SK-N-SH (cell line): Measurements from ENCODE around the gene LTB4R2. TPM values are rescaled to one million over a fixed set of nuclear protein-coding genes. Genes with fewer than 3 reads are reported as not detected.

Experiments
- CTCF ChIA-PET: fragments of 300-600, 350-600 bp; formaldehyde crosslinking; extraction: SDS; loops from one replicate; lab custom pipeline; 2021; lab: Yijun Ruan, JAX
- POLR2A ChIA-PET: fragments of 350-600 bp; sonication (Branson Sonifier 250); formaldehyde crosslinking; extraction: SDS; loops from one replicate; lab custom pipeline; 2020; ENCODE audit warnings: antibody characterized with exemption, inconsistent platforms; lab: Yijun Ruan, JAX
- DNase-seq: peaks from one replicate; pipeline ENCODE4 v3.0.0; 2012
- H2AFZ ChIP-seq: fragments of 200-600 bp; sonication (generic); 2 replicates; pipeline ENCODE4 v1.8.1; 2016; ENCODE audit warnings: antibody characterized with exemption, mild to moderate bottlenecking, low read depth
- H3F3A ChIP-seq: fragments of 200-600 bp; sonication (generic); replicated peaks from 2 replicates; pipeline ENCODE3; 2016; ENCODE audit warnings: antibody characterized with exemption, mild to moderate bottlenecking; ENCODE audit not compliant: insufficient read depth
- H3K27ac ChIP-seq, 2 experiments: fragments of 200-500 bp in 1 of 2; fragments of 200-600 bp in 1 of 2; sonication (Bioruptor generic) in 1 of 2; sonication (generic), shearing (Covaris generic) in 1 of 2; 2 replicates each; pipeline versions ENCODE4 v1.5.1 to v1.6.1; 2014 to 2016; ENCODE audit warnings: low read depth in 2 of 2, inconsistent platforms in 1 of 2, low read length in 1 of 2, mild to moderate bottlenecking in 1 of 2, mixed read lengths in 1 of 2
- H3K27me3 ChIP-seq: fragments of 200-600 bp; sonication (generic), shearing (Covaris generic); 2 replicates; pipeline ENCODE4 v1.6.1; 2016; ENCODE audit warnings: mixed run types; ENCODE audit not compliant: insufficient read depth
- H3K36me3 ChIP-seq, 2 experiments: fragments of 200-500 bp in 1 of 2; fragments of 200-600 bp in 1 of 2; sonication (Bioruptor generic) in 1 of 2; sonication (generic) in 1 of 2; replicated peaks in 1 of 2; 2 replicates each; pipeline versions ENCODE3 to v1.5.1; 2014 to 2016; ENCODE audit warnings: low read length in 1 of 2, mild to moderate bottlenecking in 1 of 2; ENCODE audit not compliant: insufficient read depth in 2 of 2, control insufficient read depth in 1 of 2
- H3K4me1 ChIP-seq, 2 experiments: fragments of 200-500 bp in 1 of 2; fragments of 200-600 bp in 1 of 2; sonication (Bioruptor generic) in 1 of 2; sonication (generic), shearing (Covaris generic) in 1 of 2; 2 replicates each; pipeline versions ENCODE4 v1.5.1 to v1.6.1; 2014 to 2016; ENCODE audit warnings: low read depth in 1 of 2, low read length in 1 of 2, mixed run types in 1 of 2; ENCODE audit not compliant: insufficient read depth in 2 of 2, control insufficient read depth in 1 of 2
- H3K4me2 ChIP-seq: fragments of 200-600 bp; sonication (generic), shearing (Covaris generic); 2 replicates; pipeline ENCODE4 v1.6.1; 2017; ENCODE audit warnings: mixed run types
- H3K4me3 ChIP-seq, 2 experiments: fragments of 200-500 bp in 1 of 2; fragments of 200-600 bp in 1 of 2; sonication (Bioruptor generic) in 1 of 2; sonication (generic), shearing (Covaris generic) in 1 of 2; 2 replicates each; pipeline versions ENCODE4 v1.5.1 to v1.8.1; 2014 to 2016; ENCODE audit warnings: low read depth in 2 of 2, inconsistent platforms in 1 of 2, low read length in 1 of 2, mild to moderate bottlenecking in 1 of 2, mixed read lengths in 1 of 2, moderate library complexity in 1 of 2
- H3K79me2 ChIP-seq: fragments of 200-600 bp; sonication (generic); 2 replicates; pipeline ENCODE4 v1.8.1; 2017; ENCODE audit warnings: mild to moderate bottlenecking; ENCODE audit not compliant: insufficient read depth
- H3K9ac ChIP-seq: fragments of 200-600 bp; sonication (generic); 2 replicates; pipeline ENCODE4 v1.6.1; 2017; ENCODE audit warnings: mixed run types
- H3K9me2 ChIP-seq: fragments of 200-600 bp; sonication (generic); 2 replicates; pipeline ENCODE4 v1.6.1; 2017; ENCODE audit warnings: mixed run types
- H3K9me3 ChIP-seq: fragments of 200-600 bp; sonication (generic); 2 replicates; pipeline ENCODE4 v1.6.1; 2017; ENCODE audit warnings: mixed run types, mild to moderate bottlenecking, moderate library complexity
- H4K20me1 ChIP-seq: fragments of 200-600 bp; sonication (generic); 2 replicates; pipeline ENCODE4 v1.6.1; 2017; ENCODE audit warnings: mild to moderate bottlenecking, mixed run types; ENCODE audit not compliant: insufficient read depth
- CHD2 ChIP-seq: fragments of 150-350 bp; IDR thresholded peaks from 2 replicates; pipeline ENCODE4 v1.6.1; 2018; ENCODE audit warnings: low read length; ENCODE audit not compliant: partially characterized antibody
- EZH2phosphoT487 ChIP-seq: fragments of 200-600 bp; sonication (generic); IDR thresholded peaks from 2 replicates; pipeline ENCODE4 v1.6.1; 2017; ENCODE audit warnings: low read depth, mixed run types, mild to moderate bottlenecking, antibody characterized with exemption, moderate library complexity, borderline replicate concordance
- FOSL2 ChIP-seq: IDR thresholded peaks from 2 replicates; pipeline ENCODE4 v1.4.0; 2012; ENCODE audit warnings: low read depth, mild to moderate bottlenecking, moderate library complexity, borderline replicate concordance
- FOXJ3 ChIP-seq: sonication (generic); formaldehyde crosslinking; IDR thresholded peaks from 2 replicates; pipeline ENCODE4 v1.5.1; 2020; ENCODE audit warnings: mild to moderate bottlenecking, missing genetic modification reagents
- GATA2 ChIP-seq: sonication (generic); formaldehyde crosslinking; IDR thresholded peaks from 2 replicates; pipeline ENCODE4 v1.5.0; 2020; ENCODE audit warnings: mild to moderate bottlenecking, missing genetic modification reagents
- MEF2A ChIP-seq: IDR thresholded peaks from 2 replicates; pipeline ENCODE4 v1.4.0; 2012; ENCODE audit warnings: low read depth, borderline replicate concordance
- NFIC ChIP-seq: IDR thresholded peaks from 2 replicates; pipeline ENCODE4 v1.4.0; 2012; ENCODE audit warnings: borderline replicate concordance
- POLR2AphosphoS5 ChIP-seq: IDR thresholded peaks from 2 replicates; pipeline ENCODE4 v1.6.1; 2012; ENCODE audit warnings: low read depth, low read length
- RCOR1 ChIP-seq: fragments of 150-350 bp; IDR thresholded peaks from 2 replicates; pipeline ENCODE4 v1.6.1; 2017; ENCODE audit warnings: antibody characterized with exemption, low read length
- RFX5 ChIP-seq: IDR thresholded peaks from 2 replicates; pipeline ENCODE4 v1.6.1; 2012; ENCODE audit warnings: mild to moderate bottlenecking, improper control_type of control experiment, low read length
- SMC3 ChIP-seq: IDR thresholded peaks from 2 replicates; pipeline ENCODE4 v1.6.1; 2012; ENCODE audit warnings: low read depth, low read length, improper control_type of control experiment
- TAF1 ChIP-seq: IDR thresholded peaks from 2 replicates; pipeline ENCODE4 v1.6.1; 2012; ENCODE audit warnings: low read depth, mild to moderate bottlenecking, low read length, moderate library complexity, borderline replicate concordance
- TCF12 ChIP-seq: IDR thresholded peaks from 2 replicates; pipeline ENCODE4 v1.4.0; 2012
- whole genome bisulfite sequencing: methylation state at CpG from one replicate; pipeline ENCODE4 v1.1.6; 2017; ENCODE audit warnings: low lambda C conversion rate; 5-methylcytosine and 5-hydroxymethylcytosine counted together
- polyA plus RNA-seq, 3 experiments: library from polyadenylated mRNA; depleted of rRNA; stranded (reverse); fragments of >200 nt; gene quantifications; 2 replicates each; pipeline ENCODE4 v1.2.3, GENCODE V29; 2012
- TF ChIP-seq, protein P1 (sequence below): IDR thresholded peaks from 2 replicates; pipeline ENCODE4 v1.4.0; 2012; ENCODE audit warnings: low read depth, borderline replicate concordance
- TF ChIP-seq, protein P2 (sequence below): IDR thresholded peaks from 2 replicates; pipeline ENCODE4 v1.4.0; 2012; ENCODE audit warnings: low read depth
- TF ChIP-seq, protein P3 (sequence below): fragments of 200-600 bp; sonication (generic); IDR thresholded peaks from 2 replicates; pipeline ENCODE4 v1.6.1; 2017; ENCODE audit warnings: antibody characterized with exemption, mild to moderate bottlenecking, moderate library complexity

LTB4R2 gene
- polyA plus RNA-seq, 1 of the 3 experiments (the other 2 are of a cell fraction), result 8.2 TPM

DNA sequence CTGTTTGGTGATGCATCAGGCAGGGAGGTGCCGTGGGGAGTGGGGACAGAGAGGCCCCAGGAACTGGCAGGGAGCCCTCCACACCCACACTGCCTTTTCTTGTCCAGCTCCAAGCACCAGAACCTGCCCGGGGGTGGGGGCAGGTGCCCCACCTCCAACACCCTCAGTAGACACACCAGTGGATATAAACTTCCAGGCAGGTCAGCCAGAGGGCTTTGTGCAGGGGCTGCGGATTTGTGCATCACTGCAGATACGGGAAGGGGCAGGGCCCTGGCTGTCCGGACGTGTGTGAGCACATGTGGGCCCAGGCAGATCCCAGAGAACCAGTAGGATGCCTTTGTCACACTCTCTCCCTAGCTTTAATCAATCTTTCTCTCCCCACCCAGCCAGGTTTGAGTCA is 45.6 kb upstream of the LTB4R2 start:
- TF ChIP-seq MEF2A, result no peak
- 83% methylated on average over 2 of the region's 6 CpGs for WGBS

DNA sequence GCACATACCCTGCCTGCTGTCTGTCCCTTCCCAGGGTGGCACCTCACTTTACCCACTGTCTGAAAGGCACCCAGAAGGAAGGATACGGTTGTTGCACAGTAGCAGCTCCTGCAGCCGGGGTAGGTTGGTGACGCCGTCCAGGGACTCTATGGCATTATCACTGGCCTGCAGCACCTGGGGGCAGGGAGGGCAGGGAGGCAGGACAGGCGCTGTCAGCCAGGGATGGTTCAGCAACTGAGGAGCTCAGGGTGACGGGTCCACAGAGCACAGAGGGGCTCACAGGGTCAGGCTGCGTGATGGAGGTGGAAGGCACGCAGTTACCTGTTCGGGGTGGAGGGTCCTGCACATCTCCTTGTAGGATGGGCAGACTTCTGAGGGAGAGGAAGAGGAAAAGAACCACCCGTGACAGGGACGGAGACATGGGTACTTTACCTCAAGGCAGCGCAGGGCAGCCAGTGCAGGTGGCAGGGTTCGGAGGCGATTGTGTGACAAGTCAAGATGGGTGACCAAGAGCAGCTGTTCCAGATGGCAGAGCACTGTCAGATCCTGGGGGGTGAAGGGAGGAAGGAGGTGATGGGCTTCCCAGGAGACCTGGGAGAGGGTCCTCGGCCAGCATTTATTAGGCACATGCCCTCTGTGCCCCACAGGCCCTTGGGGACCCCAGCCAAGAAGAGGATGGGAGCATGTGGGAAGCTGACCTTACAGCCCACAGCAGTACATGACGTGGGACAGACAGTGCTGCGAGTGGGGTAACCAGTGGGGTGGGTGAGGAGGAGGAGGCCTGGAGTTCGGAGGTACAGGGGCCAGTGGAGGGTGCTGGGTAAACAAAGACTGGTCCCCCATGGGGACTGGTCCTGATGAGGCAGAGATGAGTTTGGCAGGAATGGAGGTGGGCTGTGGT is 43.3 kb upstream of the LTB4R2 start:
- POLR2A ChIA-PET, result no interaction called here
- DNase-seq, result no peak
- CTCF ChIA-PET, result interaction anchor here (1.3 kb wide), 1 partner anchor 67 kb away, joined by 4 read pairs; no protein-coding TSS in a partner anchor

More for the DNA sequence above, 45.6 kb upstream of the LTB4R2 start:
- Histone ChIP-seq H4K20me1 (no peaks in the 10 kb centered on the region), H3K27me3 (no peaks in the 10 kb centered on the region), H3K36me3 (peaks cover 0 to 29% of the 10 kb centered on the region in 2 experiments), H2AFZ (no peak overlapping the region), H3K79me2 (no peaks in the 10 kb centered on the region), H3K9ac (no peak overlapping the region), H3K27ac (no peak overlapping the region), H3K4me3 (no peak overlapping the region), H3K4me1 (no peaks in the 10 kb centered on the region), H3K9me3 (no peaks in the 10 kb centered on the region), H3K4me2 (no peak overlapping the region), H3K9me2 (no peaks in the 10 kb centered on the region), H3F3A (no peaks in the 10 kb centered on the region)
- CTCF ChIA-PET, result interaction anchor here (2.7 to 3.7 kb wide), 2 partner anchors 22 to 33 kb away, joined by 9 to 20 read pairs; partner anchors contain the start of gene TINF2
- no peak for DNase-seq
- POLR2A ChIA-PET, result no interaction called here

DNA sequence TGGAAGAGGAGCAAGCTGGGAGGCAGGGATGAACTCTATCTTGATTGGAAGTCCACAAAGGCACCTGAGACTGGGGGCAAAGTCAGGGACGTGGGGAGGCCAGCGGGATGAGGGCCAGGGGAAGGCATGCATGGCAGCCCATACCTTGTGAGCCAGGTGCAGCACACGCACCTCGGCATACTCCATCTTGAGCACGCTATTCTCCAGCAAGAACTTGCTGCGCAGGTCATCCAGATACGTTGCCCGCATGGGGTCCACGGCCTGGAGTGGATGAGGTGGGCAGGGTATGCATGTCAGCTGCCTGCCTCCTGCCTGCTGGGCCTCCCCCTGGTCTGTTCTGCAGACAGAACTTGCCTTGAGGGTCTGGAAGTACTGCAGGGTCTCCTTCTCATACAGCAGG is 42.4 kb upstream of the LTB4R2 start:
- H3K27ac ChIP-seq, result no peak overlapping the region
- H3K36me3 ChIP-seq, result peaks cover 0 to 31% of the 10 kb centered on the region in 2 experiments
- no peaks in the 10 kb centered on the region for H3K27me3 ChIP-seq
- H3K9ac ChIP-seq, result no peak overlapping the region
- no peaks in the 10 kb centered on the region for H4K20me1 ChIP-seq
- ChIA-PET CTCF (interaction anchor here (1.4 to 2.5 kb wide), 4 partner anchors 12 to 40 kb away, joined by 4 to 8 read pairs (median 4); partner anchors contain the start of gene CIDEB), POLR2A (no interaction called here)
- H2AFZ ChIP-seq, result no peak overlapping the region
- H3K4me1 ChIP-seq, result peaks cover 6 to 8% of the 10 kb centered on the region in 2 experiments; a peak in 2 of 4 replicates
- WGBS, result 94% methylated on average over 5 of the region's 9 CpGs
- H3K79me2 ChIP-seq, result no peaks in the 10 kb centered on the region; the same call in 1 of the 2 replicates
- H3F3A ChIP-seq, result no peaks in the 10 kb centered on the region
- no peaks in the 10 kb centered on the region for H3K9me2 ChIP-seq
- no peak overlapping the region for H3K4me3 ChIP-seq
- H3K9me3 ChIP-seq, result no peaks in the 10 kb centered on the region
- H3K4me2 ChIP-seq, result no peak overlapping the region
- no peak for DNase-seq
- no peak for TF ChIP-seq RFX5
- TF ChIP-seq, protein P1, sequence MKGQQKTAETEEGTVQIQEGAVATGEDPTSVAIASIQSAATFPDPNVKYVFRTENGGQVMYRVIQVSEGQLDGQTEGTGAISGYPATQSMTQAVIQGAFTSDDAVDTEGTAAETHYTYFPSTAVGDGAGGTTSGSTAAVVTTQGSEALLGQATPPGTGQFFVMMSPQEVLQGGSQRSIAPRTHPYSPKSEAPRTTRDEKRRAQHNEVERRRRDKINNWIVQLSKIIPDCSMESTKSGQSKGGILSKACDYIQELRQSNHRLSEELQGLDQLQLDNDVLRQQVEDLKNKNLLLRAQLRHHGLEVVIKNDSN, result no peak
- no peak for TF ChIP-seq TAF1
- no peak for TF ChIP-seq POLR2AphosphoS5
- TF ChIP-seq CHD2, result no peak
- no peak for TF ChIP-seq FOXJ3 (CRISPR knock-in tag)
- TF ChIP-seq NFIC, result no peak
- no peak for TF ChIP-seq FOSL2
- no peak for TF ChIP-seq SMC3
- TF ChIP-seq EZH2phosphoT487, result no peak
- TF ChIP-seq TCF12, result no peak
- TF ChIP-seq, protein P2, sequence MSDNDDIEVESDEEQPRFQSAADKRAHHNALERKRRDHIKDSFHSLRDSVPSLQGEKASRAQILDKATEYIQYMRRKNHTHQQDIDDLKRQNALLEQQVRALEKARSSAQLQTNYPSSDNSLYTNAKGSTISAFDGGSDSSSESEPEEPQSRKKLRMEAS, result no peak
- TF ChIP-seq RCOR1, result no peak

More for the DNA sequence above, 43.3 kb upstream of the LTB4R2 start:
- Histone ChIP-seq H4K20me1 (no peaks in the 10 kb centered on the region), H2AFZ (no peak overlapping the region), H3K36me3 (peaks cover 0 to 31% of the 10 kb centered on the region in 2 experiments), H3F3A (no peaks in the 10 kb centered on the region), H3K4me2 (no peak overlapping the region), H3K4me1 (peaks cover 0 to 4% of the 10 kb centered on the region in 2 experiments; a peak in 1 of 4 replicates), H3K27ac (no peak overlapping the region), H3K27me3 (no peaks in the 10 kb centered on the region), H3K9me2 (no peaks in the 10 kb centered on the region), H3K4me3 (no peak overlapping the region), H3K9me3 (no peaks in the 10 kb centered on the region), H3K79me2 (no peaks in the 10 kb centered on the region), H3K9ac (no peak overlapping the region)
- TF ChIP-seq, protein P3, sequence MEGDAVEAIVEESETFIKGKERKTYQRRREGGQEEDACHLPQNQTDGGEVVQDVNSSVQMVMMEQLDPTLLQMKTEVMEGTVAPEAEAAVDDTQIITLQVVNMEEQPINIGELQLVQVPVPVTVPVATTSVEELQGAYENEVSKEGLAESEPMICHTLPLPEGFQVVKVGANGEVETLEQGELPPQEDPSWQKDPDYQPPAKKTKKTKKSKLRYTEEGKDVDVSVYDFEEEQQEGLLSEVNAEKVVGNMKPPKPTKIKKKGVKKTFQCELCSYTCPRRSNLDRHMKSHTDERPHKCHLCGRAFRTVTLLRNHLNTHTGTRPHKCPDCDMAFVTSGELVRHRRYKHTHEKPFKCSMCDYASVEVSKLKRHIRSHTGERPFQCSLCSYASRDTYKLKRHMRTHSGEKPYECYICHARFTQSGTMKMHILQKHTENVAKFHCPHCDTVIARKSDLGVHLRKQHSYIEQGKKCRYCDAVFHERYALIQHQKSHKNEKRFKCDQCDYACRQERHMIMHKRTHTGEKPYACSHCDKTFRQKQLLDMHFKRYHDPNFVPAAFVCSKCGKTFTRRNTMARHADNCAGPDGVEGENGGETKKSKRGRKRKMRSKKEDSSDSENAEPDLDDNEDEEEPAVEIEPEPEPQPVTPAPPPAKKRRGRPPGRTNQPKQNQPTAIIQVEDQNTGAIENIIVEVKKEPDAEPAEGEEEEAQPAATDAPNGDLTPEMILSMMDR, result no peak
- no peak for TF ChIP-seq GATA2 (CRISPR knock-in tag)
- 79% methylated on average over 17 of the region's 18 CpGs for WGBS
